Trophoblast cell (in vitro differentiated cells and primary cell): ENCODE data around the gene CHMP4A.
A peak's percentile ranks its signal among the peaks of the same experiment; 100 is the strongest.
"Not testable (repeated sequence)": the region's sequence is repeated elsewhere in the genome, so short reads cannot be mapped to it uniquely, and the experiment has no call there.

Source experiments
- DNase-seq, 2 donors: peaks; one replicate each; pipeline ENCODE4 v3.0.0-alpha.2; 2016
- H2AFZ ChIP-seq: 2 replicates; pipeline ENCODE4 v1.6.1; 2013; ENCODE audit warnings: low read length, moderate library complexity, mild to moderate bottlenecking; ENCODE audit not compliant: insufficient read depth, poor library complexity
- H2AK5ac ChIP-seq: 2 replicates; pipeline ENCODE4 v1.6.1; 2013; ENCODE audit warnings: mild to moderate bottlenecking, low read length
- H2BK120ac ChIP-seq: 2 replicates; pipeline ENCODE4 v1.6.1; 2013; ENCODE audit warnings: low read length, mild to moderate bottlenecking, moderate library complexity; ENCODE audit not compliant: insufficient read depth, poor library complexity
- H2BK12ac ChIP-seq: 2 replicates; pipeline ENCODE4 v1.6.1; 2013; ENCODE audit warnings: mild to moderate bottlenecking, low read length, moderate library complexity
- H2BK5ac ChIP-seq: 2 replicates; pipeline ENCODE4 v1.6.1; 2013; ENCODE audit warnings: low read length, low read depth, moderate library complexity, mild to moderate bottlenecking; ENCODE audit not compliant: poor library complexity
- H3K14ac ChIP-seq: 2 replicates; pipeline ENCODE4 v1.6.1; 2013; ENCODE audit warnings: mild to moderate bottlenecking, low read length
- H3K18ac ChIP-seq: 2 replicates; pipeline ENCODE4 v1.6.1; 2013; ENCODE audit warnings: mild to moderate bottlenecking, low read length
- H3K23ac ChIP-seq: 2 replicates; pipeline ENCODE4 v1.6.1; 2013; ENCODE audit warnings: low read length
- H3K27ac ChIP-seq: 2 replicates; pipeline ENCODE4 v1.5.1; 2013; ENCODE audit warnings: low read depth, mild to moderate bottlenecking, inconsistent platforms, low read length, moderate library complexity
- H3K27me3 ChIP-seq: 2 replicates; pipeline ENCODE4 v1.6.1; 2013; ENCODE audit warnings: inconsistent platforms, mild to moderate bottlenecking, low read length, moderate library complexity; ENCODE audit not compliant: insufficient read depth
- H3K36me3 ChIP-seq, 2 experiments: 1 replicate in 1 of 2; 2 replicates in 1 of 2; pipeline ENCODE4 v1.6.1; 2013; ENCODE audit warnings: low read length in 2 of 2, mild to moderate bottlenecking in 2 of 2, moderate library complexity in 1 of 2; ENCODE audit not compliant: insufficient read depth in 2 of 2, control insufficient read depth in 1 of 2
- H3K4ac ChIP-seq: 2 replicates; pipeline ENCODE4 v1.6.1; 2013; ENCODE audit warnings: low read depth, mild to moderate bottlenecking, low read length, moderate library complexity
- H3K4me1 ChIP-seq, 2 experiments: 1 replicate in 1 of 2; 2 replicates in 1 of 2; pipeline ENCODE4 v1.6.1; 2013; ENCODE audit warnings: low read length in 2 of 2, mild to moderate bottlenecking in 2 of 2, moderate library complexity in 1 of 2; ENCODE audit not compliant: insufficient read depth in 2 of 2, control insufficient read depth in 1 of 2
- H3K4me2 ChIP-seq: 2 replicates; pipeline ENCODE4 v1.6.1; 2013; ENCODE audit warnings: inconsistent platforms, mild to moderate bottlenecking, low read length, moderate library complexity
- H3K4me3 ChIP-seq: 2 replicates; pipeline ENCODE4 v1.5.1; 2013; ENCODE audit warnings: mild to moderate bottlenecking, low read depth, low read length, inconsistent platforms
- H3K79me1 ChIP-seq: one replicate; pipeline ENCODE4 v1.6.1; 2013; ENCODE audit warnings: low read length
- H3K79me2 ChIP-seq: 2 replicates; pipeline ENCODE4 v1.6.1; 2013; ENCODE audit warnings: low read length, mild to moderate bottlenecking; ENCODE audit not compliant: control insufficient read depth, insufficient read depth, poor library complexity
- H3K9ac ChIP-seq: 2 replicates; pipeline ENCODE4 v1.6.1; 2013; ENCODE audit warnings: mild to moderate bottlenecking, low read length
- H3K9me3 ChIP-seq: 2 replicates; pipeline ENCODE4 v1.6.1; 2013; ENCODE audit warnings: low read depth, mild to moderate bottlenecking, control low read depth, inconsistent platforms, low read length; ENCODE audit not compliant: insufficient read depth
- H4K12ac ChIP-seq: 2 replicates; pipeline ENCODE4 v1.6.1; 2013; ENCODE audit warnings: low read depth, mild to moderate bottlenecking, low read length, moderate library complexity
- H4K8ac ChIP-seq: 2 replicates; pipeline ENCODE4 v1.6.1; 2013; ENCODE audit warnings: low read depth, mild to moderate bottlenecking, low read length, moderate library complexity
- H4K91ac ChIP-seq: one replicate; pipeline ENCODE4 v1.6.1; 2013; ENCODE audit warnings: low read depth, mild to moderate bottlenecking, low read length, moderate library complexity
- WGBS: extraction: QIAGEN DNeasy Blood & Tissue Kit; methylation state at CpG from one replicate; pipeline ENCODE4 v1.1.7; 2013; ENCODE audit warnings: missing lambda C conversion rate; ENCODE audit not compliant: insufficient read length, insufficient coverage; ENCODE audit errors: extremely low coverage; 5-methylcytosine and 5-hydroxymethylcytosine counted together

The CHMP4A gene

DNA sequence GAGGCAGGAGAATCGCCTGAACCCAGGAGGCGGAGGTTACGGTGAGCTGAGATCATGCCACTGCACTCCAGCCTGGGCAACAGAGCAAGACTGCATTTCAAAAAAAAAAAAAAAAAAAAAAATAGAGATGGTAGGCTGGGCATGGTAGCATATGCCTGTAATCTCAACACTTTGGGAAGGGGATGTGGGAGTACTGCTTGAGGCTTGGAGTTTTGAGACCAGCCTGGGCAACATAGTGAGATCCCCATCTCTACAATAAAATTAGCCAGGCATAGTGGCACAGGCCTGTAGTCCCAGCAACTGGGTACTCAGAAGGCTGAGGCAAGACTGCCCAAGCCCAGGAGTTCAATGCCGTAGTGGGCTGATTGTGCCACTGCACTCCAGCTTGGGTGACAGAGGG is 9.7 kb upstream of the CHMP4A start:
- not testable (repeated sequence) for H4K8ac ChIP-seq, H3K4me1 ChIP-seq, H3K4me2 ChIP-seq, H2AFZ ChIP-seq, H3K18ac ChIP-seq, H2BK120ac ChIP-seq, H3K79me2 ChIP-seq, H3K23ac ChIP-seq, H3K27me3 ChIP-seq, H3K14ac ChIP-seq, H3K27ac ChIP-seq, H2BK5ac ChIP-seq, H2AK5ac ChIP-seq, H4K12ac ChIP-seq, H3K9ac ChIP-seq, H3K79me1 ChIP-seq, H4K91ac ChIP-seq, H2BK12ac ChIP-seq, H3K4me3 ChIP-seq, H3K9me3 ChIP-seq, DNase-seq
- H3K36me3 ChIP-seq: peaks cover 7 to 13% of the 10 kb centered on the region in 2 experiments
- WGBS: no CpG with 5 or more reads among the region's 4 CpGs
- H3K4ac ChIP-seq: peak overlapping the region; percentile 89

DNA sequence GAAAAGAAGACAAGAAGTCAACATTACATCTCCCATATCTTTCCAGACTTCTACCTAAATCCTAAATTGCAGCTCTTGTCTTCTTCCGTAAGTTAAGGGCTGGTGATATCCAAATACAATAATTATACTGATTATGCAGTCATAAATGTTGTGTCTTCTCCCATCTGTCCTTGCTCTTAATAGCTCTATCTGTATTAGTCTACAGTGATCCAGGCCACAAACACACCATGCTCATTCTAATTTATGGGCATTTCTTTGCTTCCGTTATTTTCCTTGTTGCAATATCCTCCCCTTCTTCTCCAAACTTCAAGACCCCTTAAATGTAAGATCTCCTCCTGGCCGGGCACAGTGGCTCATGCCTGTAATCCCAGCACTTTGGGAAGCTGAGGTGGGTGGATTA is 6.2 kb upstream of the CHMP4A start:
- Histone ChIP-seq H3K4ac (no peak overlapping the region), H3K27me3 (no peaks in the 10 kb centered on the region), H3K4me2 (no peak overlapping the region), H2BK12ac (no peak overlapping the region), H4K12ac (no peak overlapping the region), H3K79me1 (peaks cover 3% of the 10 kb centered on the region), H3K4me1 (no peaks in the 10 kb centered on the region), H4K8ac (no peak overlapping the region), H3K79me2 (peaks cover 5% of the 10 kb centered on the region), H2BK5ac (no peak overlapping the region), H2AFZ (no peak overlapping the region), H3K14ac (no peak overlapping the region), H3K9me3 (no peaks in the 10 kb centered on the region), H3K23ac (no peak overlapping the region), H3K9ac (no peak overlapping the region), H2AK5ac (no peak overlapping the region), H3K4me3 (no peak overlapping the region), H2BK120ac (no peak overlapping the region), H3K36me3 (peaks cover 8 to 9% of the 10 kb centered on the region in 2 experiments), H4K91ac (no peak overlapping the region), H3K18ac (no peak overlapping the region), H3K27ac (no peak overlapping the region)
- DNase-seq: no peak
- WGBS: no CpG with 5 or more reads among the region's 3 CpGs

DNA sequence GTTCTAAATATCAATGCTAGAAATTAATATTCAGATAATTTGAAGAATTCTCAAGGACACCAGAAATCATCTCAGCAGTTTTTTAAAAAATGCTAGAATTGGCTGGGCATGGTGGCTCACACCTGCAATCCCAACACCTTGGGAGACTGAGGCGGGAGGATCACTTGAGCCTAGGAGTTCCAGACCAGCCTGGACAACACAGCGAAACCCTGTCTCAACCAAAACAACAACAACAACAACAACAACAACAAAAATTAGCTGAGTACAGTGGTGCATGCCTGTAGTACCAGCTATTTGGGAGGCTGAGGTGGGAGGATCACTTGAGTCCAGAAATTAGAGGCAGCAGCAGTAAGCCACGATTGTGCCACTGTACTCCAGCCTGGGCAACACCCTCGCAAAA is 5.8 kb upstream of the CHMP4A start:
- no peak overlapping the region for H2AFZ ChIP-seq
- no peak overlapping the region for H3K18ac ChIP-seq
- H3K79me2 ChIP-seq: peaks cover 5% of the 10 kb centered on the region
- no peak overlapping the region for H3K4me2 ChIP-seq
- no peak overlapping the region for H3K9ac ChIP-seq
- H3K27me3 ChIP-seq: no peaks in the 10 kb centered on the region
- no peaks in the 10 kb centered on the region for H3K9me3 ChIP-seq
- no peak overlapping the region for H3K27ac ChIP-seq
- WGBS: no CpG with 5 or more reads among the region's 4 CpGs
- no peak for DNase-seq
- H2BK12ac ChIP-seq: no peak overlapping the region
- H3K4me1 ChIP-seq: no peaks in the 10 kb centered on the region
- peaks cover 7 to 8% of the 10 kb centered on the region in 2 experiments for H3K36me3 ChIP-seq
- H3K14ac ChIP-seq: no peak overlapping the region
- no peak overlapping the region for H2BK5ac ChIP-seq
- H3K4me3 ChIP-seq: no peak overlapping the region
- no peak overlapping the region for H4K12ac ChIP-seq
- no peak overlapping the region for H3K23ac ChIP-seq
- H2BK120ac ChIP-seq: no peak overlapping the region
- no peak overlapping the region for H2AK5ac ChIP-seq
- no peak overlapping the region for H4K91ac ChIP-seq
- peaks cover 3% of the 10 kb centered on the region for H3K79me1 ChIP-seq
- H3K4ac ChIP-seq: no peak overlapping the region
- H4K8ac ChIP-seq: no peak overlapping the region

DNA sequence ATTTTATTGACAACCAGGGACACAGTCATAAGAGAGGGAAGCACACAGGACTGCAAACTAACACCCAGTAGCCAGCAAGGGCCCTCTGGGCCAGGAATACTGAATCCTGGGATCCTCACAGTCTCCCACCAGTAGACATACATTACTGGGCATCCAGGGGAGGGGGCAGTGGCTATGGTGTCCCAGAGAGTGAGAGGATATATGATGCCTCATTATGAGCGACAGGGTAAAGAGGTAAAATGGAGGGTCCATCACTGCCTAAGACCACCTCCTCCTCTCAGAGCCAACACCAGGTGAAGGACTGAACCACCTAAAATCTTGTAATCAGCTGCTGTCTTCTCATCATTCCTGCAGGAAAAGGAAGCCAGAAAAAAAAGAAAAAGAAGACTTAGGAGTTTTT is 3.6 kb upstream of the CHMP4A start:
- H3K27ac ChIP-seq, H2BK5ac ChIP-seq, H3K27me3 ChIP-seq, H2BK12ac ChIP-seq, H2AFZ ChIP-seq, H3K4me1 ChIP-seq, H3K18ac ChIP-seq, H3K9me3 ChIP-seq, H2BK120ac ChIP-seq, H2AK5ac ChIP-seq, H3K4me3 ChIP-seq, H4K91ac ChIP-seq, H3K79me2 ChIP-seq, H3K14ac ChIP-seq, H3K36me3 ChIP-seq, H3K4me2 ChIP-seq, DNase-seq, H3K4ac ChIP-seq, H4K8ac ChIP-seq, H3K79me1 ChIP-seq, H3K9ac ChIP-seq, H3K23ac ChIP-seq, H4K12ac ChIP-seq: not testable (repeated sequence)
- no CpG with 5 or more reads among the region's 1 CpG for WGBS
